Type B pancreatic cell (in vitro differentiated cells): ENCODE results near the gene BLTP3A. TPM values are rescaled to one million over a fixed set of nuclear protein-coding genes. Genes with fewer than 3 reads are reported as not detected.
A peak's percentile ranks its signal among the peaks of the same experiment; 100 is the strongest.
"Not testable (repeated sequence)": the region's sequence is repeated elsewhere in the genome, so short reads cannot be mapped to it uniquely, and the experiment has no call there.

Experiments
- DNase-seq: peaks from one replicate; pipeline ENCODE4 v3.0.0; 2021; ENCODE audit warnings: mixed read lengths; ENCODE audit not compliant: unreplicated experiment; ENCODE audit errors: extremely low spot score
- H3K27ac Mint-ChIP-seq: 2 replicates; pipeline ENCODE4 v1.8.0; 2021; ENCODE audit warnings: mild to moderate bottlenecking, mixed read lengths
- H3K27me3 Mint-ChIP-seq: 2 replicates; pipeline ENCODE4 v1.8.0; 2021; ENCODE audit warnings: mixed read lengths
- H3K36me3 Mint-ChIP-seq: 2 replicates; pipeline ENCODE4 v1.8.0; 2021; ENCODE audit warnings: mixed read lengths
- H3K4me1 Mint-ChIP-seq: one replicate; pipeline ENCODE4 v1.8.0; 2021; ENCODE audit warnings: mixed read lengths; ENCODE audit not compliant: unreplicated experiment
- H3K4me3 Mint-ChIP-seq: 2 replicates; pipeline ENCODE4 v1.8.0; 2021; ENCODE audit warnings: mild to moderate bottlenecking, mixed read lengths
- H3K9me3 Mint-ChIP-seq: 2 replicates; pipeline ENCODE4 v1.8.0; 2021; ENCODE audit warnings: mixed read lengths
- total RNA-seq: library from RNA; stranded (reverse); gene quantifications from 2 replicates; pipeline ENCODE4 v1.2.1, GENCODE V29; 2021; ENCODE audit warnings: low replicate concordance
- TF ChIP-seq, protein P1 (sequence below): fragments of 200-600 bp; sonication (generic); conservative IDR thresholded peaks from 2 replicates; pipeline ENCODE4 v1.5.0; 2021; ENCODE audit warnings: antibody characterized with exemption, mild to moderate bottlenecking

Gene BLTP3A
- total RNA-seq, 1 donor from 2014 or later, result 13.0 TPM

DNA sequence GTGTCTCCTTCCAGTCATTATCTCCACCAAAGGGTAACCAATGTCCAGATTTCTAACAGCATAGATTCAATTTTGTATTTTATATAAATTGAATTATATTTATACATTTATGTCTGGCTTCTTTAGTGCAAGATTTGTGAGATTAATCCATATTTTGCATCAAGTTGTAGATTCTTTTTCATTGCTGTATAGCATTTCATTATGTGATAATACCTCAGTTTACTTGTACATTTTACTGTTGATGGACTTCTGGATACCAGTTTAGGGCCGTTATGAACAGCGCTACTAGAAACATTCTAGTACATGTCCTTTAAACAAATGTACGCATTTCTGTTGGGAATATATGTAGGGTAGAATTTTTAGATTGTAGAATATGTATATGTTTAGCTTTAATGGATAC is 6.2 kb downstream of the BLTP3A start:
- no peaks in the 10 kb centered on the region for H3K36me3 Mint-ChIP-seq
- H3K4me3 Mint-ChIP-seq, result no peak overlapping the region
- H3K27me3 Mint-ChIP-seq, result no peaks in the 10 kb centered on the region
- H3K9me3 Mint-ChIP-seq, result no peaks in the 10 kb centered on the region
- DNase-seq, result no peak
- H3K4me1 Mint-ChIP-seq, result peaks cover 21% of the 10 kb centered on the region
- TF ChIP-seq, protein P1, sequence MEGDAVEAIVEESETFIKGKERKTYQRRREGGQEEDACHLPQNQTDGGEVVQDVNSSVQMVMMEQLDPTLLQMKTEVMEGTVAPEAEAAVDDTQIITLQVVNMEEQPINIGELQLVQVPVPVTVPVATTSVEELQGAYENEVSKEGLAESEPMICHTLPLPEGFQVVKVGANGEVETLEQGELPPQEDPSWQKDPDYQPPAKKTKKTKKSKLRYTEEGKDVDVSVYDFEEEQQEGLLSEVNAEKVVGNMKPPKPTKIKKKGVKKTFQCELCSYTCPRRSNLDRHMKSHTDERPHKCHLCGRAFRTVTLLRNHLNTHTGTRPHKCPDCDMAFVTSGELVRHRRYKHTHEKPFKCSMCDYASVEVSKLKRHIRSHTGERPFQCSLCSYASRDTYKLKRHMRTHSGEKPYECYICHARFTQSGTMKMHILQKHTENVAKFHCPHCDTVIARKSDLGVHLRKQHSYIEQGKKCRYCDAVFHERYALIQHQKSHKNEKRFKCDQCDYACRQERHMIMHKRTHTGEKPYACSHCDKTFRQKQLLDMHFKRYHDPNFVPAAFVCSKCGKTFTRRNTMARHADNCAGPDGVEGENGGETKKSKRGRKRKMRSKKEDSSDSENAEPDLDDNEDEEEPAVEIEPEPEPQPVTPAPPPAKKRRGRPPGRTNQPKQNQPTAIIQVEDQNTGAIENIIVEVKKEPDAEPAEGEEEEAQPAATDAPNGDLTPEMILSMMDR, result no peak
- H3K27ac Mint-ChIP-seq, result no peak overlapping the region

DNA sequence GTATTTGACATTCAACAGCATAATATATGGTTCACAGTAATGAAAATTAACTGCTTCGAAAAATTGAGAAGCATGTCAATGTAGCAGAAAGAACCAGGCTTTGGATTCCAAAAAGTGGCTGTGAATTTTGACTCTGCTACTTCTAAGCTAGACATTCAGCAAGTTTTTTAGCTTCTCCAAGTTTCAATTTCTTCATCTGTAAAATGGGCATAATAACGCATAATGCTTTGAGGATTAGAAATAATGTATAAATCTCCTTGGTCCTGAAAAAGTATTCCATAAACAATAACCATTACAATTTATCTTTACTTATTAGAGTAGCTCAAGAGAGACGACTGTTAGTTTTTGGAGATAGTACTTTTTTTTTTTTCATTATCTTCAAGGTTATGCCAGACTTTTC is 7.7 kb downstream of the BLTP3A start:
- peak overlapping the region; percentile 89 for H3K27ac Mint-ChIP-seq

DNA sequence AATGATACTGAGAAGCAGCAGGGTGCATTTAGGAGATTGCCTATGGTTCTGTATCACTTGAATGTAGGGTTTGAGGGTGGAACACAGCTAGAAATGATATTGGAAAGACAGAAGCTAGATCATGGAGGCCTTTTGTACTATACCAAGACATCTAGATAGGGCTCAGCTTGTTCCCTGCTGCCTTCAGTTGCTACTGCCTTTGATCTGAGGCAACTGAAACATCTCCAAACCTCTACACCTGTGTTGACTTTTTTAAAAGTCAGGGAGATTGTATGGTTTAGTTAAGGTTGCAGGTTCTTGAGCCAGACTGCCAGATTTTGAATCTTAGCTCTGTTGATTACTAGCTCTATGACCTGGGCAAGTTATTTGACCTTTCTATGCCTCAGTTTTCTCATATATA is 12.7 kb downstream of the BLTP3A start:
- Mint-ChIP-seq H3K27me3 (no peaks in the 10 kb centered on the region), H3K9me3 (no peaks in the 10 kb centered on the region), H3K4me1 (peaks cover 10% of the 10 kb centered on the region), H3K27ac (peak overlapping the region; percentile 48), H3K36me3 (no peaks in the 10 kb centered on the region), H3K4me3 (no peak overlapping the region)
- DNase-seq, result no peak
- TF ChIP-seq, protein P1, result no peak

More for the DNA sequence above, 7.7 kb downstream of the BLTP3A start:
- no peak for DNase-seq
- H3K4me1 Mint-ChIP-seq, result peaks cover 14% of the 10 kb centered on the region
- no peaks in the 10 kb centered on the region for H3K27me3 Mint-ChIP-seq
- TF ChIP-seq, protein P1, result no peak
- no peaks in the 10 kb centered on the region for H3K36me3 Mint-ChIP-seq
- no peak overlapping the region for H3K4me3 Mint-ChIP-seq
- H3K9me3 Mint-ChIP-seq, result no peaks in the 10 kb centered on the region

DNA sequence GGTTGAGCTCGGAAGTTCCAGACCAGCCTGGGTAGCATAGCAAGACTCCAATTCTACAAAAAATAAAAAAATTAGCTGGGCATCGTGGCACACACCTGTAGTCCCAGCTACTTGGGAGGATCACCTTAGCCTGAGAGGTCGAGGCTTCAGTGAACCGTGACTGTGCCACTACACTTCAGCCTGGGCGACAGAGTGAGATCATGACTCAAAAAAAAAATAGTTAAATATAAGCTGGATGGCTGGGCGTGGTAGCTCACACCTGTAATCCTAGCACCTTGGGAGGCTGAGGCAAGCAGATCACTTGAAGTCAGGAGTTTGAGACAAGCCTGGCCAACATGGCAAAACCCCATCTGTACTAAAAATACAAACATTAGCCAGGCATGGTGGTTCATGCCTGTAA is 13.2 kb downstream of the BLTP3A start:
- H3K27ac Mint-ChIP-seq, H3K4me1 Mint-ChIP-seq, H3K36me3 Mint-ChIP-seq, DNase-seq, H3K4me3 Mint-ChIP-seq, H3K9me3 Mint-ChIP-seq, H3K27me3 Mint-ChIP-seq: not testable (repeated sequence)

DNA sequence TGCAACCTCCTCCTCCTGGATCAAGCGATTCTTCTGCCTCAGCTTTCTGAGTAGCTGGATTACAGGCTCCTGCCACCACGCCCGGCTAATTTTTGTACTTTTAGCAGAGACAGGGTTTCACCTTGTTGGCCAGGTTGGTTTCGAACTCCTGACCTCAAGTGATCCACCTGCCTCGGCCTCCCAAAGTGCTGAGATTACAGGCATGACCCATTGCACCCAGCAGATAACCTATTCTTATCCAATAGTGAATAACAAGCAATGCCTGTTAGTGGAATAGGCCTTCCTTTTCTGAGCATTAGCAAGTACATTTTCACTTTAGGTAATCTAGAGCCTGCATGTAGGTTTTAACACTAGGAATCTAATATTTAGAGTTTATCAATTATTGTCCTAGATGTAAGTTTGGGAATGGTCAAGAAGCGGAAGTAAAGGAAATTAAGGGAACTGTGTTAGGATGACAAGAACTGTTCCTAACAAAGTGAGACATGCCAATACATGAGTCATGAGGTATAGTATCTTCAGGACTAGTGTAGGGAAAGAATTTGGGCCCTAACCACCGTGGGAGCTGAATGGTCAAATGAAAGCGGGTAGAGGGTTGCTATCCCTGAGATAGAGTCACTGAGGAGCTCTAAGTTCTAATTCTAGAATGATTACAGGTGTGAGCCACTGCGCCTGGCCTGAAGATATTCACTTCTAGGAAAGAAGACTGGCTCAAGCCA is 15.0 kb downstream of the BLTP3A start:
- H3K27ac Mint-ChIP-seq, result peak overlapping the region; percentile 45
- TF ChIP-seq, protein P1, result no peak
- no peaks in the 10 kb centered on the region for H3K36me3 Mint-ChIP-seq
- no peak overlapping the region for H3K4me3 Mint-ChIP-seq
- H3K4me1 Mint-ChIP-seq, result peaks cover 4% of the 10 kb centered on the region
- H3K27me3 Mint-ChIP-seq, result no peaks in the 10 kb centered on the region
- no peaks in the 10 kb centered on the region for H3K9me3 Mint-ChIP-seq
- no peak for DNase-seq

DNA sequence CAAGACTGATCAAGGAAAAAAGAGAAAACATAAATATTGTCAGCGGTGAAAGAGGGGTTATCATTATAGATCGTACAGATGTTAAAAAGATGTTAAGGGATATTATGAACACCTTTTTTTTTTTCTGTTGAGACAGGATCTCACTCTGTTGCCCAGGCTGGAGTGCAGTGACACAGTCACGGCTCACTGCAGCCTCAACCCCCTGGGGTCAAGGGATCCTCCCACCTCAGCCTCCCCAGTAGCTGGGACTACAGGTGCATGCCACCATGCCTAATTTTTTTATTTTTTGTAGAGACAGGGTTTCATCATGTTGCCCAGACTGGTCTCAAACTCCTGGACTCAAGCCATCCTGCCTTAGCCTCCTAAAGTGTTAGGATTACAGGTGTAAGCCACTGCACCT is 16.6 kb downstream of the BLTP3A start:
- not testable (repeated sequence) for DNase-seq, H3K27ac Mint-ChIP-seq, H3K9me3 Mint-ChIP-seq, H3K36me3 Mint-ChIP-seq, H3K4me3 Mint-ChIP-seq, H3K27me3 Mint-ChIP-seq
- peaks cover 13% of the 10 kb centered on the region for H3K4me1 Mint-ChIP-seq

DNA sequence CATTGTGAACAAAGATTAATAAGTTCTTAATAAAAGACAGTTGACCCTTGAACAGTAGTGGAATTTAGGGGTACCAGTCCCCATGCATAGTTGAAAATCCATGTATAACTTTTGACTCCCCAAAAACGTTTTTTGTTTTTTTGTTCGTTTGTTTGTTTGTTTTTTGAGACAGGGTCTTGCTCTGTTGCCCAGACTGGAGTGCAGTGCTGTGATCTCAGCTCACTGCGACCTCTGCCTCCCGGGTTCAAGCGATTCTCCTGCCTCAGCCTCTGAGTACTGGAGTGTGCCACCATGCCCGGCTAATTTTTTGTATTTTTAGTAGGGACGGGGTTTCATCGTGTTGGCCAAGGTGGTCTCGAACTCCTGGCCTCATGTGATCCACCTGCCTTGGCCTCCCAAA is 17.5 kb downstream of the BLTP3A start:
- DNase-seq, H3K27me3 Mint-ChIP-seq, H3K36me3 Mint-ChIP-seq, H3K9me3 Mint-ChIP-seq, H3K4me3 Mint-ChIP-seq, H3K27ac Mint-ChIP-seq: not testable (repeated sequence)
- peaks cover 16% of the 10 kb centered on the region for H3K4me1 Mint-ChIP-seq
